ENCODE results near the gene LHPP.
A peak's percentile ranks its signal among the peaks of the same experiment; 100 is the strongest.

The LHPP gene

DNA sequence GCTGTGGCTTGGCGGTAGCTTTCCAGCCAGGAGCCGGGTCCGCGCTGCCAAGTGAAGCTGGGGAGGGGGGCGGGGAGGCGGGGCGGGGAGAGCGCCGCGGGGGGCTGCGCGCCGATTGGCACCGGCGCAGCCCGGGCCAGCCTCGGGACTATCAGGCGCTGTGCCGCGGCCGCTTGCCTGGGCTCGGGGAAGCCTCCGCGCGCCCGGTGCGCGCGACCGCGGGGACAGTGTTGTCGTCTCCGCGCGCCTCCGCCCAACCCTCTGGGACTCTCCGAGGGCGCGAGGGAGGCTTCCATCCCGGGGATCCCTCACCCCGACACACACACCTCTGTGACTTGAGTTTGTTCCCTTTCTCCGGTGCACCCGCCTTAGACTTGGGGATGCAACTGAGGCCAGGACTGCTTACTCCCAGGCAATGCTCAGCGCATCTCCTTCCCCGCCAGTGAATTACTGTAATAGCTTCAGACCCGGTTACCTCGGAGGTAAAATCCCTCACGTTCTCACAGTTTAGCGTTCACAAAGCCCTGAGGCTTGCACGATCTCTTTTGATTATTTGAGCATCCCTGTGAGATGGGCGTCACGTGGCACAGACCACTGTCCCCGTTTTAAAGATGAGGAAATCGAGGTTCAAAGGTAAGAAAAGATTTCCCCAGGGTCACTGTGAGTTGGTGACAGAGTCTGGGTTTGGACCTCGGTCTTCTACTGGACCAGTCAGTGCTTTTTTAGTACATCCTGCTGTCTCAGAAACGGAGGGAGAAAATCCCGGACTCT is 11.4 kb upstream of the LHPP start, which contains the start of gene NKX1-2:
TSS of gene NKX1-2 (minus strand) at position 24 of the 771 bp plus-strand sequence. CDS start 92 bp downstream, outside the sequence.
- no peak for TF ChIP-seq ZNF70 (CRISPR knock-in tag; IDR thresholded peaks at IDR 0.05)
- TF ChIP-seq, protein P1, sequence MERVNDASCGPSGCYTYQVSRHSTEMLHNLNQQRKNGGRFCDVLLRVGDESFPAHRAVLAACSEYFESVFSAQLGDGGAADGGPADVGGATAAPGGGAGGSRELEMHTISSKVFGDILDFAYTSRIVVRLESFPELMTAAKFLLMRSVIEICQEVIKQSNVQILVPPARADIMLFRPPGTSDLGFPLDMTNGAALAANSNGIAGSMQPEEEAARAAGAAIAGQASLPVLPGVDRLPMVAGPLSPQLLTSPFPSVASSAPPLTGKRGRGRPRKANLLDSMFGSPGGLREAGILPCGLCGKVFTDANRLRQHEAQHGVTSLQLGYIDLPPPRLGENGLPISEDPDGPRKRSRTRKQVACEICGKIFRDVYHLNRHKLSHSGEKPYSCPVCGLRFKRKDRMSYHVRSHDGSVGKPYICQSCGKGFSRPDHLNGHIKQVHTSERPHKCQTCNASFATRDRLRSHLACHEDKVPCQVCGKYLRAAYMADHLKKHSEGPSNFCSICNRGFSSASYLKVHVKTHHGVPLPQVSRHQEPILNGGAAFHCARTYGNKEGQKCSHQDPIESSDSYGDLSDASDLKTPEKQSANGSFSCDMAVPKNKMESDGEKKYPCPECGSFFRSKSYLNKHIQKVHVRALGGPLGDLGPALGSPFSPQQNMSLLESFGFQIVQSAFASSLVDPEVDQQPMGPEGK (CRISPR knock-in tag; IDR thresholded peaks at IDR 0.05; ENCODE audit: borderline replicate concordance): no peak
- no peak for TF ChIP-seq ZFP3 (CRISPR knock-in tag; IDR thresholded peaks at IDR 0.05)
- no peak for TF ChIP-seq ZC3H10 (CRISPR knock-in tag; IDR thresholded peaks at IDR 0.05)
- TF ChIP-seq TCF4 (CRISPR knock-in tag; IDR thresholded peaks at IDR 0.05; ENCODE audit: borderline replicate concordance): no peak
- TF ChIP-seq, protein P2, sequence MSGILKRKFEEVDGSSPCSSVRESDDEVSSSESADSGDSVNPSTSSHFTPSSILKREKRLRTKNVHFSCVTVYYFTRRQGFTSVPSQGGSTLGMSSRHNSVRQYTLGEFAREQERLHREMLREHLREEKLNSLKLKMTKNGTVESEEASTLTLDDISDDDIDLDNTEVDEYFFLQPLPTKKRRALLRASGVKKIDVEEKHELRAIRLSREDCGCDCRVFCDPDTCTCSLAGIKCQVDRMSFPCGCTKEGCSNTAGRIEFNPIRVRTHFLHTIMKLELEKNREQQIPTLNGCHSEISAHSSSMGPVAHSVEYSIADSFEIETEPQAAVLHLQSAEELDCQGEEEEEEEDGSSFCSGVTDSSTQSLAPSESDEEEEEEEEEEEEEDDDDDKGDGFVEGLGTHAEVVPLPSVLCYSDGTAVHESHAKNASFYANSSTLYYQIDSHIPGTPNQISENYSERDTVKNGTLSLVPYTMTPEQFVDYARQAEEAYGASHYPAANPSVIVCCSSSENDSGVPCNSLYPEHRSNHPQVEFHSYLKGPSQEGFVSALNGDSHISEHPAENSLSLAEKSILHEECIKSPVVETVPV (CRISPR knock-in tag; IDR thresholded peaks at IDR 0.05): no peak
- TF ChIP-seq ISL1 (CRISPR knock-in tag; IDR thresholded peaks at IDR 0.05): no peak
- TF ChIP-seq GLIS3 (CRISPR knock-in tag; IDR thresholded peaks at IDR 0.05): no peak
- TF ChIP-seq, protein P3, sequence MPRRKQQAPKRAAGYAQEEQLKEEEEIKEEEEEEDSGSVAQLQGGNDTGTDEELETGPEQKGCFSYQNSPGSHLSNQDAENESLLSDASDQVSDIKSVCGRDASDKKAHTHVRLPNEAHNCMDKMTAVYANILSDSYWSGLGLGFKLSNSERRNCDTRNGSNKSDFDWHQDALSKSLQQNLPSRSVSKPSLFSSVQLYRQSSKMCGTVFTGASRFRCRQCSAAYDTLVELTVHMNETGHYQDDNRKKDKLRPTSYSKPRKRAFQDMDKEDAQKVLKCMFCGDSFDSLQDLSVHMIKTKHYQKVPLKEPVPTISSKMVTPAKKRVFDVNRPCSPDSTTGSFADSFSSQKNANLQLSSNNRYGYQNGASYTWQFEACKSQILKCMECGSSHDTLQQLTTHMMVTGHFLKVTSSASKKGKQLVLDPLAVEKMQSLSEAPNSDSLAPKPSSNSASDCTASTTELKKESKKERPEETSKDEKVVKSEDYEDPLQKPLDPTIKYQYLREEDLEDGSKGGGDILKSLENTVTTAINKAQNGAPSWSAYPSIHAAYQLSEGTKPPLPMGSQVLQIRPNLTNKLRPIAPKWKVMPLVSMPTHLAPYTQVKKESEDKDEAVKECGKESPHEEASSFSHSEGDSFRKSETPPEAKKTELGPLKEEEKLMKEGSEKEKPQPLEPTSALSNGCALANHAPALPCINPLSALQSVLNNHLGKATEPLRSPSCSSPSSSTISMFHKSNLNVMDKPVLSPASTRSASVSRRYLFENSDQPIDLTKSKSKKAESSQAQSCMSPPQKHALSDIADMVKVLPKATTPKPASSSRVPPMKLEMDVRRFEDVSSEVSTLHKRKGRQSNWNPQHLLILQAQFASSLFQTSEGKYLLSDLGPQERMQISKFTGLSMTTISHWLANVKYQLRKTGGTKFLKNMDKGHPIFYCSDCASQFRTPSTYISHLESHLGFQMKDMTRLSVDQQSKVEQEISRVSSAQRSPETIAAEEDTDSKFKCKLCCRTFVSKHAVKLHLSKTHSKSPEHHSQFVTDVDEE (CRISPR knock-in tag; IDR thresholded peaks at IDR 0.05): no peak
- no peak for TF ChIP-seq RARB (CRISPR knock-in tag; IDR thresholded peaks at IDR 0.05)
- TF ChIP-seq, protein P4, sequence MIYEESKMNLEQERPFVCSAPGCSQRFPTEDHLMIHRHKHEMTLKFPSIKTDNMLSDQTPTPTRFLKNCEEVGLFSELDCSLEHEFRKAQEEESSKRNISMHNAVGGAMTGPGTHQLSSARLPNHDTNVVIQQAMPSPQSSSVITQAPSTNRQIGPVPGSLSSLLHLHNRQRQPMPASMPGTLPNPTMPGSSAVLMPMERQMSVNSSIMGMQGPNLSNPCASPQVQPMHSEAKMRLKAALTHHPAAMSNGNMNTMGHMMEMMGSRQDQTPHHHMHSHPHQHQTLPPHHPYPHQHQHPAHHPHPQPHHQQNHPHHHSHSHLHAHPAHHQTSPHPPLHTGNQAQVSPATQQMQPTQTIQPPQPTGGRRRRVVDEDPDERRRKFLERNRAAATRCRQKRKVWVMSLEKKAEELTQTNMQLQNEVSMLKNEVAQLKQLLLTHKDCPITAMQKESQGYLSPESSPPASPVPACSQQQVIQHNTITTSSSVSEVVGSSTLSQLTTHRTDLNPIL (CRISPR knock-in tag; IDR thresholded peaks at IDR 0.05; ENCODE audit: low read depth): no peak
- no peak for TF ChIP-seq CSDC2 (CRISPR knock-in tag; IDR thresholded peaks at IDR 0.05)
- no peak for TF ChIP-seq PPARA (CRISPR knock-in tag; IDR thresholded peaks at IDR 0.05; ENCODE audit: borderline replicate concordance)
- TF ChIP-seq ZFP30 (CRISPR knock-in tag; IDR thresholded peaks at IDR 0.05): no peak
- no peak for TF ChIP-seq OSR1 (CRISPR knock-in tag; IDR thresholded peaks at IDR 0.05)
- ATAC-seq: peak; percentile 49

DNA sequence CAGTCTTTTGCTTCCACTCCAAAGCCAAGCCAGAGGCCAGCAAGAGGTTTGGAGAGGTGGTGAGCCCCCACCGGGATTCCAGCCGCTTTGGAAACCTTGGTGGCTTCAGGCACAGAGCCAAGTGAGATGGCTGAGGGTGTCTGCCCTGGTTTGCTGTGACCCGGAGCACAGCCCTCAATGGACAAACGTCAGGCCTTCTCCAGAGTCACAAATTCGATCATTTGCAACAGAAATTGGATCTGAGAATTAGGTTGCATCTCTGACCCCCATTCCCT is 10.9 kb upstream of the LHPP start:
- TF ChIP-seq BACH2 (CRISPR knock-in tag; IDR thresholded peaks at IDR 0.05; ENCODE audit: borderline replicate concordance): no peak
- TF ChIP-seq, protein P2 (CRISPR knock-in tag; IDR thresholded peaks at IDR 0.05): no peak
- TF ChIP-seq, protein P3 (CRISPR knock-in tag; IDR thresholded peaks at IDR 0.05): no peak
- TF ChIP-seq, protein P1 (CRISPR knock-in tag; IDR thresholded peaks at IDR 0.05; ENCODE audit: borderline replicate concordance): no peak
- TF ChIP-seq ZC3H10 (CRISPR knock-in tag; IDR thresholded peaks at IDR 0.05): no peak
- no peak for TF ChIP-seq ESRRG (CRISPR knock-in tag; IDR thresholded peaks at IDR 0.05)
- no peak for ATAC-seq

Data from SK-N-SH treated with all-trans-retinoic acid at 6 μM for 48 hours (cell line).